HG03097 (cell line): Measurements from ENCODE around the gene L1CAM.

Experiments used
- ATAC-seq: cut with Tn5 transposase; IDR thresholded peaks from one replicate; pipeline ENCODE4 v1.9.1; 2021; ENCODE audit not compliant: unreplicated experiment, low FRiP score

L1CAM gene

GRCh38 chrX:153878969-153879653, 6.9 kb downstream of the L1CAM start:
- no peak for ATAC-seq

- no peak for ATAC-seq
Observed at GRCh38 chrX:153878345-153878744, 7.6 kb downstream of the L1CAM start.

- no peak for ATAC-seq
Observed at GRCh38 chrX:153877571-153878261, 8.3 kb downstream of the L1CAM start.

- no peak for ATAC-seq
Observed at GRCh38 chrX:153876112-153876491, 9.9 kb downstream of the L1CAM start.

GRCh38 chrX:153875391-153876111, 10.4 kb downstream of the L1CAM start:
- ATAC-seq: no peak

- ATAC-seq: no peak
Observed at GRCh38 chrX:153874366-153875125, 11.4 kb downstream of the L1CAM start.

GRCh38 chrX:153874085-153874365, 11.9 kb downstream of the L1CAM start:
- ATAC-seq: no peak

GRCh38 chrX:153873282-153874084, 12.5 kb downstream of the L1CAM start:
- no peak for ATAC-seq

GRCh38 chrX:153871946-153872878, 13.8 kb downstream of the L1CAM start:
- ATAC-seq: no peak

- ATAC-seq: no peak
Observed at GRCh38 chrX:153871451-153871850, 14.5 kb downstream of the L1CAM start.

GRCh38 chrX:153870791-153871360, 15.1 kb downstream of the L1CAM start:
- no peak for ATAC-seq

- ATAC-seq: no peak
Observed at GRCh38 chrX:153870288-153870690, 15.7 kb downstream of the L1CAM start.

- no peak for ATAC-seq
Observed at GRCh38 chrX:153869473-153870287, 16.3 kb downstream of the L1CAM start.

GRCh38 chrX:153868576-153869472, 17.1 kb downstream of the L1CAM start:
- no peak for ATAC-seq

GRCh38 chrX:153867671-153868070, 18.3 kb downstream of the L1CAM start:
- ATAC-seq: no peak

- ATAC-seq: no peak
Observed at GRCh38 chrX:153867139-153867538, 18.8 kb downstream of the L1CAM start.
